Brain microvascular endothelial cell (primary cell): ENCODE results near the gene SIK3.
"Not testable (repeated sequence)": the region's sequence is repeated elsewhere in the genome, so short reads cannot be mapped to it uniquely, and the experiment has no call there.

Experiments used
- DNase-seq: peaks from one replicate; pipeline ENCODE4 v3.0.0-alpha.2; 2020
- H3K27ac ChIP-seq: fragments of 250-450 bp; sonication (Bioruptor Pico); 2 replicates; pipeline ENCODE4 v1.5.1; 2020; ENCODE audit warnings: mild to moderate bottlenecking, moderate library complexity
- H3K27me3 ChIP-seq: fragments of 250-450 bp; sonication (Bioruptor Pico); replicated peaks from 2 replicates; pipeline ENCODE4 v1.5.1; 2020; ENCODE audit warnings: mild to moderate bottlenecking
- H3K36me3 ChIP-seq: fragments of 250-450 bp; sonication (Bioruptor Pico); replicated peaks from 2 replicates; pipeline ENCODE4 v1.5.1; 2020; ENCODE audit warnings: mild to moderate bottlenecking
- H3K4me3 ChIP-seq: 2 replicates; pipeline ENCODE4 v1.5.1; 2011; ENCODE audit warnings: low read depth, mild to moderate bottlenecking, control low read depth, low read length, moderate library complexity
- CTCF ChIP-seq: IDR thresholded peaks from 2 replicates; pipeline ENCODE4 v1.5.1; 2011; ENCODE audit warnings: low read depth, mild to moderate bottlenecking, moderate library complexity, low read length, control low read depth, inconsistent platforms; ENCODE audit errors: missing control alignments
- in situ Hi-C: cut with HindIII; loops from 2 replicates; pipeline ENCODE4 v1.10.0; 2017; ENCODE audit warnings: low sequenced_read_pairs, low pct_ligation_motif_present

SIK3 gene

GRCh38 chr11:117052196-117053149, 45.8 kb downstream of the SIK3 start:
- no peaks in the 10 kb centered on the region for H3K36me3 ChIP-seq
- in situ Hi-C loops, result no loop called here
- no peak overlapping the region for H3K27ac ChIP-seq
- TF ChIP-seq CTCF, result no peak
- H3K4me3 ChIP-seq, result no peak overlapping the region
- H3K27me3 ChIP-seq, result no peaks in the 10 kb centered on the region
- DNase-seq, result no peak

- H3K27ac ChIP-seq, H3K27me3 ChIP-seq, H3K4me3 ChIP-seq, H3K36me3 ChIP-seq, in situ Hi-C loops, DNase-seq: not testable (repeated sequence)
Observed at GRCh38 chr11:117050121-117050520, 48.1 kb downstream of the SIK3 start.

GRCh38 chr11:117046627-117047026, 51.6 kb downstream of the SIK3 start:
- H3K27me3 ChIP-seq, in situ Hi-C loops, H3K4me3 ChIP-seq, H3K27ac ChIP-seq, H3K36me3 ChIP-seq, DNase-seq: not testable (repeated sequence)

GRCh38 chr11:117045956-117046355, 52.3 kb downstream of the SIK3 start:
- DNase-seq, result no peak
- Histone ChIP-seq H3K27ac (no peak overlapping the region), H3K4me3 (no peak overlapping the region), H3K27me3 (no peaks in the 10 kb centered on the region), H3K36me3 (no peaks in the 10 kb centered on the region)
- no peak for TF ChIP-seq CTCF
- in situ Hi-C loops, result no loop called here

GRCh38 chr11:117045196-117045595, 53.0 kb downstream of the SIK3 start:
- H3K27ac ChIP-seq, result no peak overlapping the region
- TF ChIP-seq CTCF, result no peak
- no peak for DNase-seq
- no peak overlapping the region for H3K4me3 ChIP-seq
- H3K27me3 ChIP-seq, result no peaks in the 10 kb centered on the region
- in situ Hi-C loops, result no loop called here
- H3K36me3 ChIP-seq, result no peaks in the 10 kb centered on the region

GRCh38 chr11:117044287-117045035, 53.8 kb downstream of the SIK3 start:
- no peak overlapping the region for H3K27ac ChIP-seq
- no peak overlapping the region for H3K4me3 ChIP-seq
- in situ Hi-C loops, result no loop called here
- H3K27me3 ChIP-seq, result no peaks in the 10 kb centered on the region
- no peak for TF ChIP-seq CTCF
- H3K36me3 ChIP-seq, result no peaks in the 10 kb centered on the region
- DNase-seq, result no peak
